Neural cell (in vitro differentiated cells): Measurements from ENCODE around the gene EXO1. TPM values are rescaled to one million over a fixed set of nuclear protein-coding genes. Genes with fewer than 3 reads are reported as not detected.

Source experiments
- H2AFZ ChIP-seq: fragments of 200-600, 300-800 bp; sonication (generic), shearing (Covaris generic); 2 replicates; pipeline ENCODE4 v1.6.0; 2014; ENCODE audit warnings: low read depth, mild to moderate bottlenecking, antibody characterized with exemption, low read length, moderate library complexity
- H3F3A ChIP-seq: fragments of 200-600 bp; shearing (Covaris generic); 2 replicates; pipeline ENCODE4 v1.6.1; 2016; ENCODE audit warnings: mild to moderate bottlenecking, moderate library complexity, mixed read lengths, antibody characterized with exemption, low read length; ENCODE audit not compliant: insufficient read depth, poor library complexity, severe bottlenecking
- H3K27ac ChIP-seq: fragments of 200-600, 300-800 bp; sonication (generic), shearing (Covaris generic); 2 replicates; pipeline ENCODE4 v1.5.1; 2014; ENCODE audit warnings: mild to moderate bottlenecking, low read length, moderate library complexity
- H3K27me3 ChIP-seq: fragments of 300-800, 200-600 bp; sonication (generic), shearing (Covaris generic); 2 replicates; pipeline ENCODE4 v1.6.0; 2014; ENCODE audit warnings: mild to moderate bottlenecking, low read depth, low read length, moderate library complexity; ENCODE audit not compliant: insufficient read depth
- H3K36me3 ChIP-seq: fragments of 300-800, 200-600 bp; sonication (generic), shearing (Covaris generic); 2 replicates; pipeline ENCODE4 v1.5.1; 2014; ENCODE audit warnings: mild to moderate bottlenecking, antibody characterized with exemption, low read length, moderate library complexity; ENCODE audit not compliant: insufficient read depth
- H3K4me2 ChIP-seq: fragments of 300-800, 200-600 bp; sonication (generic), shearing (Covaris generic); 2 replicates; pipeline ENCODE4 v1.6.0; 2014; ENCODE audit warnings: mild to moderate bottlenecking, low read length
- H3K4me3 ChIP-seq: fragments of 300-800, 200-600 bp; sonication (generic), shearing (Covaris generic); 2 replicates; pipeline ENCODE4 v1.5.1; 2014; ENCODE audit warnings: mild to moderate bottlenecking, low read length, moderate library complexity
- H3K79me2 ChIP-seq: fragments of 200-600 bp; shearing (Covaris generic); replicated peaks from 2 replicates; pipeline ENCODE4 v1.6.0; 2014; ENCODE audit warnings: mild to moderate bottlenecking, low read length, moderate library complexity; ENCODE audit not compliant: insufficient read depth
- H3K9ac ChIP-seq: fragments of 300-800, 200-600 bp; sonication (generic), shearing (Covaris generic); 2 replicates; pipeline ENCODE4 v1.6.1; 2016; ENCODE audit warnings: mild to moderate bottlenecking, low read length, mixed read lengths
- H3K9me2 ChIP-seq: fragments of 200-600 bp; shearing (Covaris generic); 2 replicates; pipeline ENCODE4 v1.6.1; 2016; ENCODE audit warnings: mild to moderate bottlenecking, low read length, mixed read lengths; ENCODE audit not compliant: insufficient read depth
- H3K9me3 ChIP-seq: fragments of 200-600, 300-800 bp; sonication (generic), shearing (Covaris generic); 2 replicates; pipeline ENCODE4 v1.6.1; 2016; ENCODE audit warnings: mild to moderate bottlenecking, mixed run types, low read length, moderate library complexity, mixed read lengths
- H4K20me1 ChIP-seq: fragments of 200-600 bp; shearing (Covaris generic); 2 replicates; pipeline ENCODE4 v1.6.1; 2016; ENCODE audit warnings: mild to moderate bottlenecking, mixed run types; ENCODE audit not compliant: insufficient read depth
- EP300 ChIP-seq: fragments of 450-650 bp; conservative IDR thresholded peaks from 2 replicates; pipeline ENCODE4 v1.6.1; 2014; ENCODE audit warnings: antibody characterized with exemption, mild to moderate bottlenecking, moderate library complexity; ENCODE audit not compliant: poor library complexity, severe bottlenecking
- EZH2 ChIP-seq: fragments of 200-600, 300-800 bp; shearing (Covaris generic), sonication (generic); IDR thresholded peaks from 2 replicates; pipeline ENCODE4 v1.6.1; 2014; ENCODE audit warnings: antibody characterized with exemption, low read length, borderline replicate concordance, mild to moderate bottlenecking; ENCODE audit not compliant: insufficient read depth, poor library complexity, severe bottlenecking
- MXI1 ChIP-seq: fragments of 450-650 bp; conservative IDR thresholded peaks from 2 replicates; pipeline ENCODE4 v1.6.1; 2014; ENCODE audit warnings: antibody characterized with exemption, mild to moderate bottlenecking; ENCODE audit not compliant: poor library complexity, severe bottlenecking
- POLR2AphosphoS5 ChIP-seq: IDR thresholded peaks from 2 replicates; pipeline ENCODE4 v1.6.1; 2012
- RAD21 ChIP-seq: fragments of 450-650 bp; conservative IDR thresholded peaks from 2 replicates; pipeline ENCODE4 v1.6.1; 2014; ENCODE audit warnings: antibody characterized with exemption, mild to moderate bottlenecking, moderate library complexity
- REST ChIP-seq: IDR thresholded peaks from 2 replicates; pipeline ENCODE4 v1.6.1; 2012; ENCODE audit warnings: borderline replicate concordance
- SMC3 ChIP-seq: fragments of 450-650 bp; conservative IDR thresholded peaks from 2 replicates; pipeline ENCODE4 v1.6.1; 2014; ENCODE audit warnings: antibody characterized with exemption, mild to moderate bottlenecking, moderate library complexity; ENCODE audit not compliant: poor library complexity
- TAF1 ChIP-seq: IDR thresholded peaks from 2 replicates; pipeline ENCODE4 v1.6.1; 2012; ENCODE audit warnings: low read depth
- polyA plus RNA-seq: library from polyadenylated mRNA; depleted of rRNA; stranded (reverse); fragments of >200 nt; gene quantifications from 2 replicates; pipeline ENCODE4 v1.2.3, GENCODE V29; 2014
- TF ChIP-seq, protein P1 (sequence below): fragments of 450-650 bp; IDR thresholded peaks from 2 replicates; pipeline ENCODE4 v1.5.1; 2014; ENCODE audit warnings: antibody characterized with exemption, mild to moderate bottlenecking, moderate library complexity; ENCODE audit not compliant: poor library complexity, severe bottlenecking

Gene EXO1
- polyA plus RNA-seq, 1 donor from 2014 or later, result 0.92 TPM

- H3K4me3 ChIP-seq, result no peak overlapping the region
- no peak overlapping the region for H3K27ac ChIP-seq
- TF ChIP-seq MXI1 (no peak), EZH2 (no peak), REST (no peak), RAD21 (no peak), SMC3 (no peak), POLR2AphosphoS5 (no peak), EP300 (no peak), TAF1 (no peak)
- TF ChIP-seq, protein P1, sequence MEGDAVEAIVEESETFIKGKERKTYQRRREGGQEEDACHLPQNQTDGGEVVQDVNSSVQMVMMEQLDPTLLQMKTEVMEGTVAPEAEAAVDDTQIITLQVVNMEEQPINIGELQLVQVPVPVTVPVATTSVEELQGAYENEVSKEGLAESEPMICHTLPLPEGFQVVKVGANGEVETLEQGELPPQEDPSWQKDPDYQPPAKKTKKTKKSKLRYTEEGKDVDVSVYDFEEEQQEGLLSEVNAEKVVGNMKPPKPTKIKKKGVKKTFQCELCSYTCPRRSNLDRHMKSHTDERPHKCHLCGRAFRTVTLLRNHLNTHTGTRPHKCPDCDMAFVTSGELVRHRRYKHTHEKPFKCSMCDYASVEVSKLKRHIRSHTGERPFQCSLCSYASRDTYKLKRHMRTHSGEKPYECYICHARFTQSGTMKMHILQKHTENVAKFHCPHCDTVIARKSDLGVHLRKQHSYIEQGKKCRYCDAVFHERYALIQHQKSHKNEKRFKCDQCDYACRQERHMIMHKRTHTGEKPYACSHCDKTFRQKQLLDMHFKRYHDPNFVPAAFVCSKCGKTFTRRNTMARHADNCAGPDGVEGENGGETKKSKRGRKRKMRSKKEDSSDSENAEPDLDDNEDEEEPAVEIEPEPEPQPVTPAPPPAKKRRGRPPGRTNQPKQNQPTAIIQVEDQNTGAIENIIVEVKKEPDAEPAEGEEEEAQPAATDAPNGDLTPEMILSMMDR, result no peak
- H3K9ac ChIP-seq, result no peak overlapping the region
- no peak overlapping the region for H2AFZ ChIP-seq
- H3K4me2 ChIP-seq, result no peak overlapping the region
- no peaks in the 10 kb centered on the region for H3F3A ChIP-seq
- no peaks in the 10 kb centered on the region for H3K79me2 ChIP-seq
- no peaks in the 10 kb centered on the region for H3K9me3 ChIP-seq
- no peaks in the 10 kb centered on the region for H4K20me1 ChIP-seq
- no peaks in the 10 kb centered on the region for H3K27me3 ChIP-seq
- H3K36me3 ChIP-seq, result no peaks in the 10 kb centered on the region
- H3K9me2 ChIP-seq, result no peaks in the 10 kb centered on the region
These were observed 12.9 kb downstream of the EXO1 start for GRCh38 chr1:241860922-241861321.

- H3K4me3 ChIP-seq, result no peak overlapping the region
- H3K36me3 ChIP-seq, result no peaks in the 10 kb centered on the region
- no peaks in the 10 kb centered on the region for H3K27me3 ChIP-seq
These were observed 21.0 kb downstream of the EXO1 start for GRCh38 chr1:241869022-241869421.

More at GRCh38 chr1:241869022-241869421, 21.0 kb downstream of the EXO1 start:
- no peak for TF ChIP-seq SMC3
- no peak for TF ChIP-seq RAD21
- TF ChIP-seq, protein P1, result no peak
- TF ChIP-seq EP300, result no peak
- no peak for TF ChIP-seq POLR2AphosphoS5
- no peak for TF ChIP-seq MXI1
- TF ChIP-seq REST, result no peak
- TF ChIP-seq EZH2, result no peak
- TF ChIP-seq TAF1, result no peak
- Histone ChIP-seq H3K4me2 (no peak overlapping the region), H3F3A (no peaks in the 10 kb centered on the region), H3K9ac (no peak overlapping the region), H3K9me3 (no peaks in the 10 kb centered on the region), H3K79me2 (no peaks in the 10 kb centered on the region), H2AFZ (no peak overlapping the region), H3K9me2 (no peaks in the 10 kb centered on the region), H4K20me1 (no peaks in the 10 kb centered on the region), H3K27ac (no peak overlapping the region)
